Body of pancreas (tissue), 4 donors: ENCODE data around the gene ENTPD6. TPM values are rescaled to one million over a fixed set of nuclear protein-coding genes. Genes with fewer than 3 reads are reported as not detected.
"Not testable (repeated sequence)": the region's sequence is repeated elsewhere in the genome, so short reads cannot be mapped to it uniquely, and the experiment has no call there.

Experiments used
- ATAC-seq: fragments of 150-250 bp; one replicate; pipeline ENCODE4 v1.9.1; 2016
- DNase-seq, 4 donors: peaks; one replicate each; pipeline ENCODE4 v3.0.0-alpha.2; 2019
- H3K27ac ChIP-seq, 4 donors: fragments of 200-600 bp; sonication (generic); 1 replicate in 3 of 4; 2 replicates in 1 of 4; pipeline versions ENCODE4 v1.5.1 to v1.6.1; 2016 to 2019; ENCODE audit warnings: mild to moderate bottlenecking in 1 of 4, mixed read lengths in 1 of 4, moderate library complexity in 1 of 4
- H3K27me3 ChIP-seq, 2 donors: fragments of 200-600 bp; sonication (generic); one replicate each; pipeline ENCODE4 v1.6.0; 2016; ENCODE audit warnings: mild to moderate bottlenecking in 1 of 2
- H3K36me3 ChIP-seq, 2 donors: fragments of 200-600 bp; sonication (generic); replicated peaks in 1 of 2; 2 replicates each; pipeline ENCODE4 v1.5.1; 2016; ENCODE audit warnings: low read depth in 2 of 2; ENCODE audit not compliant: insufficient read depth in 1 of 2
- H3K4me1 ChIP-seq: fragments of 200-600 bp; sonication (generic); one replicate; pipeline ENCODE4 v1.6.0; 2016
- H3K4me3 ChIP-seq, 2 donors: fragments of 200-600 bp; sonication (generic); 1 replicate in 1 of 2; 2 replicates in 1 of 2; pipeline ENCODE4 v1.5.1; 2016 to 2019
- H3K9me3 ChIP-seq, 3 donors: fragments of 200-600 bp; sonication (generic); 1 replicate in 2 of 3; 2 replicates in 1 of 3; pipeline ENCODE4 v1.5.1; 2016
- POLR2A ChIP-seq, 3 donors: fragments of 450-650 bp; IDR thresholded peaks; one replicate each; pipeline ENCODE4 v1.6.1; 2016; ENCODE audit warnings: antibody characterized with exemption in 3 of 3, mild to moderate bottlenecking in 2 of 3
- WGBS, 2 donors: methylation state at CpG; one replicate each; pipeline ENCODE4 v1.1.5; 2017; 5-methylcytosine and 5-hydroxymethylcytosine counted together
- intact Hi-C: fragments of 100-400 bp; cut with DNase I; formaldehyde crosslinking; loops from one replicate; pipeline ENCODE4 v1.15.1; 2023
- total RNA-seq, 2 donors: library from RNA; depleted of rRNA; stranded (reverse); fragments of >200 nt; gene quantifications; one replicate each; pipeline ENCODE4 v1.1.0, GENCODE V29; 2016
- TF ChIP-seq, protein P1 (sequence below), 7 experiments: fragments of 450-650 bp in 4 of 7; fragments of 200-600 bp in 3 of 7; sonication (generic) in 3 of 7; IDR thresholded peaks; one replicate each; pipeline ENCODE4 v1.5.1; 2016 to 2019; ENCODE audit warnings: antibody characterized with exemption in 7 of 7

The ENTPD6 gene
- total RNA-seq, 2 donors from 2014 or later = 59.9 to 79.8 TPM

DNA sequence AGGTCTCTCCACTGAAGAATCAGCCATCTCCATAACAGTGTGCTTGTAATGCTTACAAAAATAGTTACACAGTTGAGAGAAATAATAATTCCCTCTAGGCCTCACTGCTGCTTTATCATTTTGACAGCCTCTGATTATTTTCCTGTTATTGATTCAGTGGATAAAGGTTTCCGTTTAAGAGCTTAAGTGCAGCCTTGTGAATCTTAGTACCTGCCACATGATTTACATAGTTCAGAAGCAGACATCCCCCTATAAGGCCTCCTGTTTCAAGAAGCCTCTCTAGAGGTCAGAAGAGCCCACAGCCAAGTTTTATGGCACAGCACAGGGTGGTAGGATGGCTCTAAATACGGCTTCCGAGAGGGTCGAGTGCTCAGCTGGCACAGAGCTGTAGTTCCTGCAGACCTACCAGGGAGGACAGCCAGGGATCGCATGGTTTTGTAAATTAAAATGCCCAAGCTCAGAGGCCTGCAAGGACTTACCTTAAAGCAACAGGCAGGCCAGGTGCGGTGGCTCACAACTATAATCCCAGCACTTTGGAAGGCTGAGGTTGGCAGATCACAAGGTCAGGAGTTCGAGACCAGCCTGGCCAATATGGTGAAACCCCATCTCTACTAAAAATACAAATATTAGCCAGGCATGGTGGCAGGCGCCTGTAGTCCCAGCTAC, 34.8 kb downstream of the ENTPD6 start:
- peaks cover 69% of the 10 kb centered on the region for H3K4me1 ChIP-seq
- H3K27me3 ChIP-seq = no peaks in the 10 kb centered on the region
- no peak for TF ChIP-seq POLR2A (IDR thresholded peaks at IDR 0.05)
- TF ChIP-seq, protein P1, sequence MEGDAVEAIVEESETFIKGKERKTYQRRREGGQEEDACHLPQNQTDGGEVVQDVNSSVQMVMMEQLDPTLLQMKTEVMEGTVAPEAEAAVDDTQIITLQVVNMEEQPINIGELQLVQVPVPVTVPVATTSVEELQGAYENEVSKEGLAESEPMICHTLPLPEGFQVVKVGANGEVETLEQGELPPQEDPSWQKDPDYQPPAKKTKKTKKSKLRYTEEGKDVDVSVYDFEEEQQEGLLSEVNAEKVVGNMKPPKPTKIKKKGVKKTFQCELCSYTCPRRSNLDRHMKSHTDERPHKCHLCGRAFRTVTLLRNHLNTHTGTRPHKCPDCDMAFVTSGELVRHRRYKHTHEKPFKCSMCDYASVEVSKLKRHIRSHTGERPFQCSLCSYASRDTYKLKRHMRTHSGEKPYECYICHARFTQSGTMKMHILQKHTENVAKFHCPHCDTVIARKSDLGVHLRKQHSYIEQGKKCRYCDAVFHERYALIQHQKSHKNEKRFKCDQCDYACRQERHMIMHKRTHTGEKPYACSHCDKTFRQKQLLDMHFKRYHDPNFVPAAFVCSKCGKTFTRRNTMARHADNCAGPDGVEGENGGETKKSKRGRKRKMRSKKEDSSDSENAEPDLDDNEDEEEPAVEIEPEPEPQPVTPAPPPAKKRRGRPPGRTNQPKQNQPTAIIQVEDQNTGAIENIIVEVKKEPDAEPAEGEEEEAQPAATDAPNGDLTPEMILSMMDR (IDR thresholded peaks at IDR 0.05) = no peak
- ATAC-seq (peak; percentile 43), DNase-seq (no peak)
- no peak overlapping the region for H3K4me3 ChIP-seq
- WGBS, 2 donors = 61 to 67% methylated on average over 8 of the region's 8 CpGs
- H3K9me3 ChIP-seq = no peaks in the 10 kb centered on the region
- peak overlapping the region; percentile 30 to 61 (median 56) for H3K27ac ChIP-seq
- intact Hi-C loops = no loop called here
- H3K36me3 ChIP-seq = no peaks in the 10 kb centered on the region

DNA sequence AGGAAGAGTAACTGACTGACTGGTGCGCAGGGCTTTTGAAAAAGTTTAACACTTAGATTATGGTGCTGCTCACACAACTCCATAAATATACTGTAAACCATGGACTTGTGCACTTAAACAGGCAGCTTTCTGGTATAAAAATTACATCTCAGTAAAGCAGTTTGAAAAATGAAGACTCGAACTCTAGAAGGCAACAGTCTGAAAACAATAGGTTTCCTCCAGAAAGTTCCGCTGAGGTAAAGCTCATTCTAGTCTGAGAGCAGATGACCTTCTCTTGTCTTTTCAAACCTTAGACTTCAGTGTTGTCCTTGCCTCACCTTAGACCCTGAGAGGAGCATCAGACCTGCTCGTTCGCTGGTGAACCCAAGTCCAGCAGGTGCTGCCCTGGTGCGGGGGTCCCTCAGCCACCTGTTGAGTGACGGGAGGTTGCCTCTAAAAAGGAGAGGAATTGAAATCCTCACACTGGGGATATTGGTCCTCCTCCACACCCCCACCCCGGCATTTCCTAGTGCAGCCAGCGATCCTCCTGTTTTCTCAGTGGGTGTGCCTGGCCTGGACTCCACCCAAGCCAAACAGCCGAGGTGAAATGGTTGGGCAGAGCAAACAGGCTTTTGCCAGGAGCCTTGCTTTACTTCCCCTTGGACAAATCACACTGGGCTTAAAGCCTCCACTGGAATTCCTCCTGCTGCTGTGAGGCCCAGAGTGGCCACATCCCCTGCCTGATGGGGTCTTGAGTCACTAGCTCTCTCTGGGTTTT, 37.7 kb downstream of the ENTPD6 start:
- no peaks in the 10 kb centered on the region for H3K27me3 ChIP-seq
- peak; percentile 83 to 90 (median 89) for DNase-seq
- H3K4me3 ChIP-seq = no peak overlapping the region
- 30 to 41% methylated on average over 9 to 10 of the region's 10 CpGs for WGBS, 2 donors
- peak overlapping the region; percentile 4 to 72 (median 46) for H3K27ac ChIP-seq
- H3K36me3 ChIP-seq = no peaks in the 10 kb centered on the region
- peaks cover 45% of the 10 kb centered on the region for H3K4me1 ChIP-seq
- intact Hi-C loops = no loop called here
- peak; percentile 84 for ATAC-seq
- TF ChIP-seq POLR2A (IDR thresholded peaks at IDR 0.05) = no peak
- TF ChIP-seq, protein P1 (IDR thresholded peaks at IDR 0.05) = no peak
- no peaks in the 10 kb centered on the region for H3K9me3 ChIP-seq

DNA sequence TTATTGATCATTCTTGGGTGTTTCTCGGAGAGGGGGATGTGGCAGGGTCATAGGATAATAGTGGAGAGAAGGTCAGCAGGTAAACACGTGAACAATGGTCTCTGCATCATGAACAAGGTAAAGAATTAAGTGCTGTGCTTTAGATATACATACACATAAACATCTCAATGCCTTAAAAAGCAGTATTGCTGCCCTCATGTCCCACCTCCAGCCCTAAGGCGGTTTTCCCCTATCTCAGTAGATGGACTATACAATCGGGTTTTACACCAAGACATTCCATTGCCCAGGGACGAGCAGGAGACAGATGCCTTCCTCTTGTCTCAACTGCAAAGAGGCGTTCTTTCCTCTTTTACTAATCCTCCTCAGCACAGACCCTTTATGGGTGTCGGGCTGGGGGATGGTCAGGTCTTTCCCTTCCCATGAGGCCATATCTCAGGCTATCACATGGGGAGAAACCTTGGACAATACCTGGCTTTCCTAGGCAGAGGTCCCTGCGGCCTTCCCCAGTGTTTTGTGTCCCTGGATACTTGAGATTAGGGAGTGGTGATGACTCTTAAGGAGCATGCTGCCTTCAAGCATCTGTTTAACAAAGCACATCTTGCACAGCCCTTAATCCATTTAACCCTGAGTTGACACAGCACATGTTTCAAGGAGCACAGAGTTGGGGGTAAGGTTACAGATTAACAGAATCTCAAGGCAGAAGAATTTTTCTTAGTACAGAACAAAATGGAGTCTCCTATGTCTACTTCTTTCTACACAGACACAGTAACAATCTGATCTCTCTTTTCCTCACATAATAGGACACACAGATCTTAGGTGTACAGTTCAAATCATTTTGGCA, 38.7 kb downstream of the ENTPD6 start:
- H3K36me3 ChIP-seq, ATAC-seq, H3K9me3 ChIP-seq, DNase-seq, H3K4me3 ChIP-seq, intact Hi-C loops, H3K27me3 ChIP-seq: not testable (repeated sequence)
- H3K27ac ChIP-seq = peak overlapping the region in 3 of 4 donors; percentile 44 to 72 (median 49)
- WGBS, 2 donors = 58 to 60% methylated on average over 8 of the region's 8 CpGs
- H3K4me1 ChIP-seq = peaks cover 40% of the 10 kb centered on the region

DNA sequence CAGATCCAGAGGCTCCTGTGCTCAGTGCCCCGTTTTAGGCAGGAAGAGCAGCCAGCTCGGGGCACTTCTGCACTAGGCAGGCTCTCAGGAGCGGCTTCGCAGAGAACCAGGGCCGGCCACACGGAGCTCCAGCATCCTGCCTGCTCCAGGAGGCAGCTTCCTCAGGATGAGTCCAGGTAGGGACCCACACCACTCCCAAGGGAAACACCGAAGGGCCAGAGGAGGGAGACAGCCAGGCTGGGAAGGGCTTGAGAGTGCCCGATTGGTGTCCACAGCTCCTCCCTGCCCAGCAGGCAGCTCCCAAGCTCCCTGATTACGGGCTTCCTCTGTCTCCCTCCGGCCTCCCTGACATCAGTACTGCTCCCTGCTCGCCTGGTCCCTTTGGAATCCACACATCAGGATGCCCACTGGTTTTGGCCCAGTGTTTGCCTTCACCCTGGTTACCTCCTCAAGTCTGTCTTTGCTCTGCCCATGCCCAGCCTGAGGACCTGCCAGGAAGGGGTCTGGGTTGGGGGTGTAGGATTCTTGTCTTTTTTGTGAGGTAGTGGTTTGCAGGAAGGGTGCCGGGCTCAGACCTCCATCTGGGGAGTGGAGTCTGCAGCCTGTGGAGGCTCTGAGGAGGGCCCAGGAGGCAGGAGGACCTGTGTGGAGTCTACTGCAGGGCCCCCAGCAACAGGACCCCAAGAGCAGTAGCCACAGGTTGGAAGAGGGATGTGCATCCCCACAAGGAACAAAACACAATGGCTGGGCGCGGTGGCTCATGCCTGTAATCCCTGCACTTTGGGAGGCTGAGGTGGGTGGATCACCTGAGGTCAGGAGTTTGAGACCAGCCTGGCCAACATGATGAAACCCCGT, 41.2 kb downstream of the ENTPD6 start:
- Histone ChIP-seq H3K4me1 (peaks cover 20% of the 10 kb centered on the region), H3K4me3 (no peak overlapping the region), H3K27me3 (no peaks in the 10 kb centered on the region), H3K36me3 (no peaks in the 10 kb centered on the region), H3K9me3 (no peaks in the 10 kb centered on the region), H3K27ac (no peak overlapping the region)
- ATAC-seq (no peak), DNase-seq (no peak)
- TF ChIP-seq POLR2A (IDR thresholded peaks at IDR 0.05) = no peak
- TF ChIP-seq, protein P1 (IDR thresholded peaks at IDR 0.05) = no peak
- intact Hi-C loops = no loop called here
- WGBS, 2 donors = 77 to 83% methylated on average over 14 to 15 of the region's 15 CpGs
